LNCaP clone FGC (cell line): ENCODE measurements around the gene CDKAL1.

ENCODE experiments used
- DNase-seq: peaks from one replicate; pipeline ENCODE4 v3.0.0-alpha.2; 2011; ENCODE audit warnings: low read depth
- H3K4me3 ChIP-seq: 2 replicates; pipeline ENCODE4 v1.5.1; 2011; ENCODE audit warnings: mild to moderate bottlenecking, low read depth, low read length, control low read depth
- TF ChIP-seq, protein P1 (sequence below): IDR thresholded peaks from 2 replicates; pipeline ENCODE4 v1.5.1; 2012; ENCODE audit warnings: mild to moderate bottlenecking; ENCODE audit not compliant: control insufficient read depth, insufficient read depth; ENCODE audit errors: extremely low read depth

CDKAL1 gene

DNA sequence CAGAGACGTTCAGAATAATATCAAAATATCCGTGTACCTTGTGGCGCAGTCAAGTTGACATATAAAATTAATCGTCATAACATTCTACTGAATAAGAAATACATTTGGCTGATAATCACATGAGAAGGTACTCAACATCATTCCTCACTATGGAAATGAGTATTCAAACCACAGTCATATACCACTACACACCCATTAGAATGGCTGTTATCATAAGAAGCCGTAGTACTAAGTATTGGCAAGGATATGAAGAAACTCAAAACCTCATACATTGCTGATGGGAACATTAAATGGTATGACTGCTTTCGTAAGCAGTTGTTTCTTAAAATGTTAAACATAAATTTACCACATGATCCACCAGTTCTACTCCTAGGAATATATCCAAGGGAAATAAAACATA, 244.7 kb downstream of the CDKAL1 start:
- no peak overlapping the region for H3K4me3 ChIP-seq

DNA sequence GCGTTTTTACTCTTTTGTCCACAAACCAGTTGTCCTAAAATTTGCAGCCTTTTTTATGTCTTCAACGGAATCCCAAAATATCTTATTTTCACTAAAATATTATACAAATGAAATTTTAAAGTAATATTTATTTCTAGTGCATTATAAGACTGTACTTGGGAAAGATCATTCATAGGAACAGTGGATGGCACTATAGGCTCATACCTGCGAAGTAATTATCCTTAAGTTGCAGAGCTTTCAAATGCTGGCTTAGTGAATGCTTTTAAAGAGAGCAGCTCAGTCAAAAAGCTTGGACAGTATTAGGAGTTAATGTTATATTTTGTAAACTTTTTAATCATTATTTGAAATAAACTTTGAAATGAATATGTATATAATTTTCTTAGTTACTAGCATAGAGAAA, 254.9 kb downstream of the CDKAL1 start:
- TF ChIP-seq, protein P1, sequence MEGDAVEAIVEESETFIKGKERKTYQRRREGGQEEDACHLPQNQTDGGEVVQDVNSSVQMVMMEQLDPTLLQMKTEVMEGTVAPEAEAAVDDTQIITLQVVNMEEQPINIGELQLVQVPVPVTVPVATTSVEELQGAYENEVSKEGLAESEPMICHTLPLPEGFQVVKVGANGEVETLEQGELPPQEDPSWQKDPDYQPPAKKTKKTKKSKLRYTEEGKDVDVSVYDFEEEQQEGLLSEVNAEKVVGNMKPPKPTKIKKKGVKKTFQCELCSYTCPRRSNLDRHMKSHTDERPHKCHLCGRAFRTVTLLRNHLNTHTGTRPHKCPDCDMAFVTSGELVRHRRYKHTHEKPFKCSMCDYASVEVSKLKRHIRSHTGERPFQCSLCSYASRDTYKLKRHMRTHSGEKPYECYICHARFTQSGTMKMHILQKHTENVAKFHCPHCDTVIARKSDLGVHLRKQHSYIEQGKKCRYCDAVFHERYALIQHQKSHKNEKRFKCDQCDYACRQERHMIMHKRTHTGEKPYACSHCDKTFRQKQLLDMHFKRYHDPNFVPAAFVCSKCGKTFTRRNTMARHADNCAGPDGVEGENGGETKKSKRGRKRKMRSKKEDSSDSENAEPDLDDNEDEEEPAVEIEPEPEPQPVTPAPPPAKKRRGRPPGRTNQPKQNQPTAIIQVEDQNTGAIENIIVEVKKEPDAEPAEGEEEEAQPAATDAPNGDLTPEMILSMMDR = peak; percentile 30
- no peak for DNase-seq
- H3K4me3 ChIP-seq = no peak overlapping the region

More for the DNA sequence above, 244.7 kb downstream of the CDKAL1 start:
- DNase-seq = no peak
- TF ChIP-seq, protein P1 = no peak

DNA sequence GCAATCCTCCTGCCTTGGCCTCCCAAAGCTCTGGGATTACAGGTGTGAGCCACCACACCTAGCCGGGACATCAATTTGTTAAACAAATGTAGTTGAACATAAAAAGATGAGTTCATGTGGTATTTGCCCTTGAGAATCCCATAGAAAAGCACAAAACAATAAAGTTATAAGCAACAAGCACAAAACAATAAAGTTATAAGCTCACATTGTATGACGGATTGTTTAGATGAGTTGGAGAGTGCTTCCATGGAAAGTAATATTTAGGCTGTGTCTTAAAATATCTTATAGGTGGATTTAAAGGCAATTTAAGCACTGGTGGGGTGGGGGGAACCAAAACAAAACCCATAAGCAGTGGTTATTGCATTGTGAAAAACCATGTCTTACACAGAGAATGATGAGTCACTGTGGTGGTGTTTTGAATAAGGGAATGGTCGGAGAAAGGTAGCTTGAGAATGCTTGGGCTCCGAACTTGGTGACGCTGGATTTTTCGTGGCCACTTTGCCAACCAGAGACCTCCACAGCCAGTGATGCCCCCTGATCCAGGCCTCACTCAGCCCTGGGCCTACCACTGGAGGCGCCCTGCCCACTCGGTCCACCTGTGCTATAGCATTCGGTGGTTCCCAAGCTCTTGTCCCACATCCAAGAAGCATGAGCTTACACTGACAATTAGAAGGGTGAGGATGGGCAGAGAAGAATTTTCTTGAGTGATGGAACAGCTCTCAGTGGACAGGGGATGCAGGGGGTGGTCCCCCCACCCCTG, 256.0 kb downstream of the CDKAL1 start:
- no peak for DNase-seq
- TF ChIP-seq, protein P1 = no peak

DNA sequence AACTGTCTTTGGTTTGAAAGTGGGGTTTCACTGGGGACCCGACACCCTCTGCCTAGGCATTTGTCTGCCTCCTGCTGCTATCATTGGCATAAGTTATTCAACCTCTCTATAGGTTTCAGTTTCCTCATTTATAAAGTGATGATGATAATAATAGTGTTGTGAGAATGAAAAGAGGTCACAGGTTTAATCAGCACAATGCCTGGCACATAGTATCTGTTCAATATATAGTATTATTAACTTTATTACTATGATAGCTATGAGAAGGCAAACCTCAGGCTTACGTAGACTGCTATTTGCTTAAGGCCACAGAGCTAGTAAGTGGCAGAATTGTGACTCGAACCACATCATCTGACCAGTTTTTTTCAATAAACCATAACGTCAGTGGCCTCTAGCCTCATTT, 256.8 kb downstream of the CDKAL1 start:
- DNase-seq = no peak
- TF ChIP-seq, protein P1 = no peak
- no peak overlapping the region for H3K4me3 ChIP-seq

More for the DNA sequence above, 256.0 kb downstream of the CDKAL1 start:
- H3K4me3 ChIP-seq = no peak overlapping the region

DNA sequence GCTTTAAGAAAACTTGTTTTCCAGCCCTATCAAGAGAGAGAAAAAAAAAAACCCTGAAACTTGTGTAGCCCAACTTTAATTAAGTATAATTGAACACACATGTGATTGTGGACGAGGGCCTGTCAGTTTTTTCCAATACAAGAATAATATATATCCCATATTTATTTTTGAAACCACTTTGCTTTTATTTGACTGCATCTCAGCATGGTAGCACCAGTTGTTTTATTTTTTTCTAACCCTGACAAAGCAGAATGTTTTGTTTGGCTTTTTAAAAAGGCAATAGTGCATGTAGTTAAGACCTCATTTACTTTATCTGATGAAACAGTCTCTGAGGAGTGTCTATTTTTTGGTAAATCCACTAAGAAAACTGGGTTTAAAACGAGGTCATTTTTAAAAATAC, 257.7 kb downstream of the CDKAL1 start:
- TF ChIP-seq, protein P1 = no peak
- no peak overlapping the region for H3K4me3 ChIP-seq
- DNase-seq = no peak

DNA sequence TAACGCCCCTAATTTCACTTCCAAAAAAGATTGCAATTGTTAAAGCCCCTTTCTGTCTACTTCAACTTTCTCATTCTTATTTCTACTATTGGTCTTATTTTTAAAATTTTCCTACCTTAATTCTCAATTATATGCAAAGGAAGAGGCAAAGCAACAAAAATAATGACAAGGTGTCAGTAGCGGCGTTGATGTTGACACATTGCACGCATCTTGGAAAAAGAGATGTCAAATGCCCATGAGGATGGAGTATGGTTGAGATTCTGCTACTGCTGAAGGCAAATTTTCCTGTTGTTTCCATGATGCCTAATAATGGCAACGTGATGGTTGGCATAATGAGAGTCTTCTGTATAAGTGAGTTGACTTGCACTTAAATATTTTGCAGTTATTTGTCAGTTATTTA, 258.9 kb downstream of the CDKAL1 start:
- DNase-seq = no peak
- TF ChIP-seq, protein P1 = no peak

DNA sequence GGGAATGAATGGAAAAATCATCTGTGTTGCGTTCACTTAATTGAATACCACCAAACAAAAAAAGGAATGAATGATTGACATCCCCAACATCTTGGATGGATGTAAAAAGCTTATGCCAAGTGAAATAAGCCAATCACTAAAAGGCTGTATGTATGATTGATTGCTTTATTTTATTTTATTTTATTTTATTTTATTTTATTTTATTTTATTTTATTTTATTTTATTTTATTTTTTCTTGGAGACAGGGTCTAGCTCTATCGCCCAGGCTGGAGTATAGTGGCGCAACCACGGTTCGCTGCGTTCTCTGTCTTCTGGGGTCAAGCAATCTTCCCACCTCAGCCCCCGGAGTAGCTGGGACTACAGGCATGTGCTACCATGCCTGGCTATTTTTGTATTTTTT, 263.3 kb downstream of the CDKAL1 start:
- TF ChIP-seq, protein P1 = no peak
- H3K4me3 ChIP-seq = no peak overlapping the region
- no peak for DNase-seq

More for the DNA sequence above, 258.9 kb downstream of the CDKAL1 start:
- no peak overlapping the region for H3K4me3 ChIP-seq
